GM19240 (cell line): ENCODE measurements around the gene CERS5.
"Not testable (repeated sequence)": the region's sequence is repeated elsewhere in the genome, so short reads cannot be mapped to it uniquely, and the experiment has no call there.

Source experiments
- DNase-seq: peaks from one replicate; pipeline ENCODE4 v3.0.0; 2011; ENCODE audit warnings: low spot score; ENCODE audit not compliant: insufficient read length

CERS5 gene

GRCh38 chr12:50103767-50104321 lies 63.3 kb downstream of the CERS5 start, which contains the start of gene GPD1:
Gene GPD1 (plus strand): TSS chr12:50104008. CDS start chr12:50104051, 43 bp downstream.
- no peak for DNase-seq

- DNase-seq, result no peak
Observed at GRCh38 chr12:50103351-50103750, 63.8 kb downstream of the CERS5 start.

- no peak for DNase-seq
Observed at GRCh38 chr12:50102646-50103309, 64.4 kb downstream of the CERS5 start.

- DNase-seq, result no peak
Observed at GRCh38 chr12:50102131-50102531, 65.0 kb downstream of the CERS5 start.

GRCh38 chr12:50101663-50102062 lies 65.5 kb downstream of the CERS5 start:
- no peak for DNase-seq

- no peak for DNase-seq
Observed at GRCh38 chr12:50100561-50100960, 66.6 kb downstream of the CERS5 start.

- DNase-seq, result no peak
Observed at GRCh38 chr12:50099302-50100008, 67.7 kb downstream of the CERS5 start.

GRCh38 chr12:50097952-50098351 lies 69.2 kb downstream of the CERS5 start:
- DNase-seq, result no peak

GRCh38 chr12:50090391-50090790 lies 76.8 kb downstream of the CERS5 start:
- DNase-seq, result no peak

GRCh38 chr12:50089730-50090129 lies 77.4 kb downstream of the CERS5 start:
- DNase-seq, result no peak

GRCh38 chr12:50088577-50089335 lies 78.4 kb downstream of the CERS5 start:
- DNase-seq, result peak; percentile 56

GRCh38 chr12:50087995-50088394 lies 79.2 kb downstream of the CERS5 start:
- no peak for DNase-seq

GRCh38 chr12:50087151-50087550 lies 80.0 kb downstream of the CERS5 start:
- no peak for DNase-seq

- DNase-seq, result no peak
Observed at GRCh38 chr12:50086148-50086547, 81.0 kb downstream of the CERS5 start.

GRCh38 chr12:50085615-50086072 lies 81.5 kb downstream of the CERS5 start:
- no peak for DNase-seq

GRCh38 chr12:50084775-50085614 lies 82.2 kb downstream of the CERS5 start, which contains the start of gene SMARCD1:
Gene SMARCD1 (plus strand): TSS chr12:50085342. CDS start chr12:50085370, 28 bp downstream.
- DNase-seq, result peak; percentile 96

- not testable (repeated sequence) for DNase-seq
Observed at GRCh38 chr12:50084409-50084774, 82.8 kb downstream of the CERS5 start.

- DNase-seq, result no peak
Observed at GRCh38 chr12:50083301-50083700, 83.9 kb downstream of the CERS5 start.

GRCh38 chr12:50082644-50083043 lies 84.5 kb downstream of the CERS5 start:
- DNase-seq, result no peak

GRCh38 chr12:50081096-50081808 lies 85.9 kb downstream of the CERS5 start:
- no peak for DNase-seq
